Right hindlimb (tissue), 1 donor: ENCODE measurements around the gene RHOU.
"Not testable (repeated sequence)": the region's sequence is repeated elsewhere in the genome, so short reads cannot be mapped to it uniquely, and the experiment has no call there.

ENCODE experiments used
- DNase-seq: peaks from one replicate; pipeline ENCODE4 v3.0.0-alpha.2; 2018

Gene RHOU

GRCh38 chr1:228734881-228735801 lies at the start of gene RHOU:
RHOU (plus strand) TSS chr1:228735479; CDS start chr1:228735743, 264 bp downstream.
- peak; percentile 87 for DNase-seq

- no peak for DNase-seq
These were observed 47.7 kb upstream of the RHOU start for GRCh38 chr1:228687587-228687986.

- no peak for DNase-seq
These were observed 46.0 kb upstream of the RHOU start for GRCh38 chr1:228689255-228689654.

GRCh38 chr1:228691211-228691610 lies 44.1 kb upstream of the RHOU start:
- DNase-seq = no peak

- no peak for DNase-seq
These were observed 43.4 kb upstream of the RHOU start for GRCh38 chr1:228691926-228692325.

- not testable (repeated sequence) for DNase-seq
These were observed 40.8 kb upstream of the RHOU start for GRCh38 chr1:228694447-228694846.

GRCh38 chr1:228695015-228695955 lies 40.0 kb upstream of the RHOU start:
- no peak for DNase-seq

GRCh38 chr1:228697207-228698016 lies 37.9 kb upstream of the RHOU start:
- DNase-seq = peak; percentile 39

GRCh38 chr1:228698017-228698329 lies 37.3 kb upstream of the RHOU start:
- DNase-seq = no peak

GRCh38 chr1:228702433-228702832 lies 32.8 kb upstream of the RHOU start:
- DNase-seq = no peak

- no peak for DNase-seq
These were observed 29.0 kb upstream of the RHOU start for GRCh38 chr1:228706305-228706704.

GRCh38 chr1:228717081-228717480 lies 18.2 kb upstream of the RHOU start:
- no peak for DNase-seq

- no peak for DNase-seq
These were observed 13.9 kb upstream of the RHOU start for GRCh38 chr1:228721407-228721806.

GRCh38 chr1:228723287-228723686 lies 12.0 kb upstream of the RHOU start:
- no peak for DNase-seq

GRCh38 chr1:228723921-228724320 lies 11.4 kb upstream of the RHOU start:
- no peak for DNase-seq

- DNase-seq = no peak
These were observed 10.1 kb upstream of the RHOU start for GRCh38 chr1:228725178-228725577.

- DNase-seq = no peak
These were observed 7.6 kb upstream of the RHOU start for GRCh38 chr1:228727681-228728171.

- DNase-seq = no peak
These were observed 2.9 kb upstream of the RHOU start for GRCh38 chr1:228732426-228732825.

GRCh38 chr1:228733576-228733975 lies 1.7 kb upstream of the RHOU start:
- no peak for DNase-seq

GRCh38 chr1:228735871-228736586 lies 750 bp downstream of the RHOU start:
- peak; percentile 62 for DNase-seq

- no peak for DNase-seq
These were observed 1.7 kb downstream of the RHOU start for GRCh38 chr1:228736844-228737445.
